ENCODE results near the gene IL1RAP. TPM values are rescaled to one million over a fixed set of nuclear protein-coding genes. Genes with fewer than 3 reads are reported as not detected.

Gene IL1RAP
- total and polyA plus RNA-seq, 2 experiments from 2014 or later: 3.2 to 8.9 TPM

GRCh38 chr3:190694335-190695001 is 180.6 kb downstream of the IL1RAP start:
- Histone ChIP-seq H3K27me3 (no peaks in the 10 kb centered on the region), H3K27ac (no peak overlapping the region), H3K36me3 (no peaks in the 10 kb centered on the region), H3K4me3 (no peak overlapping the region), H3K4me1 (ENCODE audit: low read depth) (no peaks in the 10 kb centered on the region), H3K9me3 (ENCODE audit: low read depth) (no peaks in the 10 kb centered on the region)
- DNase-seq (ENCODE audit: low read depth in 1 of 2, low spot score in 1 of 2): no peak
- TF ChIP-seq CTCF (IDR thresholded peaks at IDR 0.05; ENCODE audit: low read depth, low read length): no peak

- no peaks in the 10 kb centered on the region for H3K36me3 ChIP-seq
- no peak overlapping the region for H3K4me3 ChIP-seq
- no peak for DNase-seq (ENCODE audit: low read depth in 1 of 2, low spot score in 1 of 2)
- no peak overlapping the region for H3K27ac ChIP-seq
- no peaks in the 10 kb centered on the region for H3K9me3 ChIP-seq (ENCODE audit: low read depth)
- H3K4me1 ChIP-seq (ENCODE audit: low read depth): no peaks in the 10 kb centered on the region
- no peak for TF ChIP-seq CTCF (IDR thresholded peaks at IDR 0.05; ENCODE audit: low read depth, low read length)
- H3K27me3 ChIP-seq: no peaks in the 10 kb centered on the region
Observed at GRCh38 chr3:190695225-190695624, 181.3 kb downstream of the IL1RAP start.

GRCh38 chr3:190695994-190696393 is 182.1 kb downstream of the IL1RAP start:
- no peaks in the 10 kb centered on the region for H3K36me3 ChIP-seq
- TF ChIP-seq CTCF (IDR thresholded peaks at IDR 0.05; ENCODE audit: low read depth, low read length): no peak
- H3K27ac ChIP-seq: no peak overlapping the region
- H3K27me3 ChIP-seq: no peaks in the 10 kb centered on the region
- H3K4me3 ChIP-seq: no peak overlapping the region
- H3K4me1 ChIP-seq (ENCODE audit: low read depth): no peaks in the 10 kb centered on the region
- DNase-seq (ENCODE audit: low read depth in 1 of 2, low spot score in 1 of 2): no peak
- no peaks in the 10 kb centered on the region for H3K9me3 ChIP-seq (ENCODE audit: low read depth)

GRCh38 chr3:190696777-190697501 is 183.1 kb downstream of the IL1RAP start:
- Histone ChIP-seq H3K4me3 (no peak overlapping the region), H3K9me3 (ENCODE audit: low read depth) (no peaks in the 10 kb centered on the region), H3K27me3 (no peaks in the 10 kb centered on the region), H3K27ac (no peak overlapping the region), H3K36me3 (no peaks in the 10 kb centered on the region), H3K4me1 (ENCODE audit: low read depth) (no peaks in the 10 kb centered on the region)
- peak; percentile 60 for TF ChIP-seq CTCF (IDR thresholded peaks at IDR 0.05; ENCODE audit: low read depth, low read length)
- peak; percentile 40 to 68 for DNase-seq (ENCODE audit: low read depth in 1 of 2, low spot score in 1 of 2)

GRCh38 chr3:190697502-190697830 is 183.6 kb downstream of the IL1RAP start:
- H3K9me3 ChIP-seq (ENCODE audit: low read depth): no peaks in the 10 kb centered on the region
- no peak overlapping the region for H3K27ac ChIP-seq
- H3K4me1 ChIP-seq (ENCODE audit: low read depth): no peaks in the 10 kb centered on the region
- H3K36me3 ChIP-seq: no peaks in the 10 kb centered on the region
- no peak for DNase-seq (ENCODE audit: low read depth in 1 of 2, low spot score in 1 of 2)
- H3K4me3 ChIP-seq: no peak overlapping the region
- H3K27me3 ChIP-seq: no peaks in the 10 kb centered on the region
- TF ChIP-seq CTCF (IDR thresholded peaks at IDR 0.05; ENCODE audit: low read depth, low read length): no peak

Measured in cardiac muscle cell (in vitro differentiated cells and primary cell).